Astrocyte (in vitro differentiated cells and primary cell): ENCODE results near the gene CTNNBIP1. TPM values are rescaled to one million over a fixed set of nuclear protein-coding genes. Genes with fewer than 3 reads are reported as not detected.

ENCODE experiments used
- DNase-seq: peaks from one replicate; pipeline ENCODE4 v3.0.0-alpha.2; 2010; ENCODE audit warnings: low read depth
- FAIRE-seq: peaks from 2 replicates; lab custom pipeline; 2011; peaks lifted over from hg19 to GRCh38; lab: Jason Lieb, UNC
- H2AFZ ChIP-seq: 2 replicates; pipeline ENCODE4 v1.6.0; 2012; ENCODE audit warnings: low read depth, low read length, inconsistent platforms
- H3K27ac ChIP-seq: 2 replicates; pipeline ENCODE4 v1.5.1; 2011; ENCODE audit warnings: low read depth, low read length, inconsistent platforms
- H3K27me3 ChIP-seq: 2 replicates; pipeline ENCODE4 v1.6.0; 2011; ENCODE audit warnings: low read length, inconsistent platforms; ENCODE audit not compliant: insufficient read depth
- H3K36me3 ChIP-seq: 2 replicates; pipeline ENCODE4 v1.5.1; 2011; ENCODE audit warnings: low read length, inconsistent platforms; ENCODE audit not compliant: insufficient read depth
- H3K4me1 ChIP-seq: 2 replicates; pipeline ENCODE4 v1.5.1; 2011; ENCODE audit warnings: low read length, inconsistent platforms; ENCODE audit not compliant: insufficient read depth
- H3K4me2 ChIP-seq: 2 replicates; pipeline ENCODE4 v1.6.0; 2012; ENCODE audit warnings: low read length, inconsistent platforms
- H3K4me3 ChIP-seq: 2 replicates; pipeline ENCODE4 v1.5.1; 2011; ENCODE audit warnings: low read depth, mild to moderate bottlenecking, low read length, inconsistent platforms; ENCODE audit not compliant: insufficient read depth
- H3K79me2 ChIP-seq: 2 replicates; pipeline ENCODE4 v1.6.0; 2012; ENCODE audit warnings: mild to moderate bottlenecking, low read length, inconsistent platforms; ENCODE audit not compliant: insufficient read depth
- H3K9ac ChIP-seq: 2 replicates; pipeline ENCODE4 v1.6.0; 2012; ENCODE audit warnings: mild to moderate bottlenecking, low read length, inconsistent platforms
- H3K9me3 ChIP-seq: 2 replicates; pipeline ENCODE4 v1.5.1; 2012; ENCODE audit warnings: low read depth, mild to moderate bottlenecking, low read length, inconsistent platforms; ENCODE audit not compliant: insufficient read depth
- H4K20me1 ChIP-seq: 2 replicates; pipeline ENCODE4 v1.6.0; 2012; ENCODE audit warnings: low read length, inconsistent platforms; ENCODE audit not compliant: insufficient read depth
- H3K27ac Mint-ChIP-seq: one replicate; pipeline ENCODE4 v1.8.0; 2021; ENCODE audit warnings: mild to moderate bottlenecking, mixed read lengths; ENCODE audit not compliant: unreplicated experiment
- H3K27me3 Mint-ChIP-seq: one replicate; pipeline ENCODE4 v1.8.0; 2021; ENCODE audit warnings: low read depth, mixed read lengths; ENCODE audit not compliant: unreplicated experiment
- H3K36me3 Mint-ChIP-seq: one replicate; pipeline ENCODE4 v1.8.0; 2021; ENCODE audit warnings: low read depth, mixed read lengths; ENCODE audit not compliant: unreplicated experiment
- H3K4me1 Mint-ChIP-seq: one replicate; pipeline ENCODE4 v1.8.0; 2021; ENCODE audit warnings: low read depth, mixed read lengths; ENCODE audit not compliant: unreplicated experiment
- H3K4me3 Mint-ChIP-seq: one replicate; pipeline ENCODE4 v1.8.0; 2021; ENCODE audit warnings: mild to moderate bottlenecking, moderate library complexity, mixed read lengths; ENCODE audit not compliant: unreplicated experiment
- H3K9me3 Mint-ChIP-seq: one replicate; pipeline ENCODE4 v1.8.0; 2021; ENCODE audit warnings: mild to moderate bottlenecking, mixed read lengths; ENCODE audit not compliant: unreplicated experiment
- EZH2 ChIP-seq: IDR thresholded peaks from 2 replicates; pipeline ENCODE4 v1.6.1; 2012; ENCODE audit warnings: mild to moderate bottlenecking, low read length, inconsistent platforms; ENCODE audit not compliant: insufficient read depth
- total RNA-seq: library from RNA; stranded (reverse); gene quantifications from 2 replicates; pipeline ENCODE4 v1.2.1, GENCODE V29; 2021
- TF ChIP-seq, protein P1 (sequence below): IDR thresholded peaks from 2 replicates; pipeline ENCODE4 v1.5.1; 2011; ENCODE audit warnings: low read depth, mild to moderate bottlenecking, inconsistent platforms, low read length, moderate library complexity; ENCODE audit not compliant: insufficient read depth

Gene CTNNBIP1
- total RNA-seq, 1 donor from 2014 or later: 53.7 TPM

DNA sequence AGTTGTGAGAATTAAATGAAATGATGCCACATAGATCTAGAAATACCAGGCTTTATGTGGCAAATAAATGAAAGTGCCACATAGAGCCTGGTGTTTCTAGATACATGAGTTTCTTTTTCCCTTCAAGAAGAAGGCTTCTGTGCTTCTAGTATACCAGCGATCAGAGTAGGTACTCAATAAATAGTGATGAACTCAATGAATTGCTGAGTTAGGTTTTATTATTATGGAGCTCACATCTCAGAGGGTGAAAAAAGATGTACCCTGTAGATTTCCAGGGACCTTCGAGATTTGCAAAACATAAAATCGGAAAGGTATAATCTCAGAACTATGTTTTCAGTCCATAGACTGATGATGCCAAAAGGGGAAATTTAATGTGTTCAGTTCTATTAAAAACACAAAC, 84.0 kb downstream of the CTNNBIP1 start:
- peak overlapping the region; percentile 34 for H3K27ac Mint-ChIP-seq
- TF ChIP-seq, protein P1, sequence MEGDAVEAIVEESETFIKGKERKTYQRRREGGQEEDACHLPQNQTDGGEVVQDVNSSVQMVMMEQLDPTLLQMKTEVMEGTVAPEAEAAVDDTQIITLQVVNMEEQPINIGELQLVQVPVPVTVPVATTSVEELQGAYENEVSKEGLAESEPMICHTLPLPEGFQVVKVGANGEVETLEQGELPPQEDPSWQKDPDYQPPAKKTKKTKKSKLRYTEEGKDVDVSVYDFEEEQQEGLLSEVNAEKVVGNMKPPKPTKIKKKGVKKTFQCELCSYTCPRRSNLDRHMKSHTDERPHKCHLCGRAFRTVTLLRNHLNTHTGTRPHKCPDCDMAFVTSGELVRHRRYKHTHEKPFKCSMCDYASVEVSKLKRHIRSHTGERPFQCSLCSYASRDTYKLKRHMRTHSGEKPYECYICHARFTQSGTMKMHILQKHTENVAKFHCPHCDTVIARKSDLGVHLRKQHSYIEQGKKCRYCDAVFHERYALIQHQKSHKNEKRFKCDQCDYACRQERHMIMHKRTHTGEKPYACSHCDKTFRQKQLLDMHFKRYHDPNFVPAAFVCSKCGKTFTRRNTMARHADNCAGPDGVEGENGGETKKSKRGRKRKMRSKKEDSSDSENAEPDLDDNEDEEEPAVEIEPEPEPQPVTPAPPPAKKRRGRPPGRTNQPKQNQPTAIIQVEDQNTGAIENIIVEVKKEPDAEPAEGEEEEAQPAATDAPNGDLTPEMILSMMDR: no peak
- no peak for TF ChIP-seq EZH2
- H3K4me3 Mint-ChIP-seq: peak overlapping the region; percentile 75
- Histone ChIP-seq H3K79me2 (peaks cover 21% of the 10 kb centered on the region), H3K4me3 (no peak overlapping the region), H3K27me3 (no peaks in the 10 kb centered on the region), H3K36me3 (no peaks in the 10 kb centered on the region), H2AFZ (no peak overlapping the region), H3K9ac (no peak overlapping the region), H3K4me2 (peak overlapping the region; percentile 95), H3K4me1 (peaks cover 33% of the 10 kb centered on the region), H4K20me1 (peaks cover 20% of the 10 kb centered on the region), H3K27ac (no peak overlapping the region), H3K9me3 (no peaks in the 10 kb centered on the region)
- peaks cover 29% of the 10 kb centered on the region for H3K4me1 Mint-ChIP-seq
- no peaks in the 10 kb centered on the region for H3K36me3 Mint-ChIP-seq
- H3K9me3 Mint-ChIP-seq: no peaks in the 10 kb centered on the region
- FAIRE-seq (no peak), DNase-seq (no peak)
- H3K27me3 Mint-ChIP-seq: no peaks in the 10 kb centered on the region

DNA sequence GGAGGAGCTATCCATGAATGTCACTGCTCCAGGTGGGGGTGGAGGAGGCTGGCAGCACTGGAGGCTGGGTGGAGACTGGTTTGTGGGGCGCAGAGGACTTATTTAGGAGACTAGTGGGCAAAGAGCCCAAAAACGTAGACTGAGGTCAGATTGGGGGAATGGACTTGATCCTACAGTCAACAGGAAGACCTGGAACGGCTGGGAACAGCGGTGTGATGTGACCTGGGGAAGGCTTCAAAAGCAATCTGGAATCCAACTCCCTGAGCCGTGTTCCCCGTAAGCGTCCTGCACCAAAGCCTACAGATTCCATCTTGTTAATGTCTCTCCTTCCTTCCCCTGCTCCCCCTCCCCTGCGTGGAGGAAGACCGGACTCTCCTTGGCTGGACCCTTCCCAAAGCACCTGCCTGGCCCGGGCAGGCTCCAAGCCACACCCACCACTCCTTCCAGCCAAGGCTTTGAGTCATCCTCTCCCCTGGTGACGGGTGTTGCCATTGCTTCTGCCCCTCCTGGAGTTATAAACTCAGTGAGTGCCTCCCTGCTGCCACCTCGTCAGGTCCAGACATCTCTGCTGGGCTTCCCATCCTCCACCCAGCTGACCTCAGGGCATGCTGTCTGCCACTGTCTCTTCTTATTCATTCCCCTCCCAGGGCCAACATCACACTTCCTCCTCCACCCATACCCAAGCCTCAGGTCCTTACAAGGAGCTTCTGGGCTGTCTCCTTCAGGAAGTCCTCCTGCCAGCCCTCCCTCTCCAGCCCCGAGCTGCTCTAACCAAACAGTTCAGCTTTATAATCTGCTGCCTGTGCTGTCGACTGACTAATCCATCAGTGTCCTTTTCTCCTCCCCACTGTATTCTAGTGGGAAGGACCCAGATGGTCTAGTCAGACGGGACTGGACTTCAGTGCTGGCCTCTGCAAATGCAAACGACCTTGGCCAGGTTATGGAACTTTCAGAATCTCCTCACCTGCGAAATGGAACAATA, 84.7 kb downstream of the CTNNBIP1 start:
- Histone ChIP-seq H3K9me3 (no peaks in the 10 kb centered on the region), H3K9ac (no peak overlapping the region), H3K79me2 (peaks cover 28% of the 10 kb centered on the region), H3K4me3 (no peak overlapping the region), H2AFZ (peak overlapping the region; percentile 37), H3K27me3 (no peaks in the 10 kb centered on the region), H3K27ac (peak overlapping the region; percentile 17), H3K4me1 (peaks cover 33% of the 10 kb centered on the region), H4K20me1 (peaks cover 27% of the 10 kb centered on the region), H3K4me2 (peak overlapping the region; percentile 95), H3K36me3 (no peaks in the 10 kb centered on the region)
- DNase-seq (peak; percentile 67), FAIRE-seq (no peak)
- Mint-ChIP-seq H3K4me1 (peaks cover 29% of the 10 kb centered on the region), H3K27me3 (no peaks in the 10 kb centered on the region), H3K36me3 (no peaks in the 10 kb centered on the region), H3K27ac (peak overlapping the region; percentile 84), H3K4me3 (peak overlapping the region; percentile 75), H3K9me3 (no peaks in the 10 kb centered on the region)
- TF ChIP-seq, protein P1: no peak
- no peak for TF ChIP-seq EZH2
